BE2C (cell line): Measurements from ENCODE around the gene CCDC63.

Source experiments
- DNase-seq: peaks from one replicate; pipeline ENCODE4 v3.0.0-alpha.2; 2020
- H3K27me3 ChIP-seq: fragments of 250-450 bp; sonication (Bioruptor Pico); 2 replicates; pipeline ENCODE4 v1.5.1; 2020; ENCODE audit warnings: mild to moderate bottlenecking
- H3K36me3 ChIP-seq: fragments of 250-450 bp; sonication (Bioruptor Pico); 2 replicates; pipeline ENCODE4 v1.5.1; 2020; ENCODE audit warnings: mild to moderate bottlenecking
- H3K4me1 ChIP-seq: fragments of 250-450 bp; sonication (Bioruptor Pico); 2 replicates; pipeline ENCODE4 v1.5.1; 2020
- H3K4me3 ChIP-seq: 2 replicates; pipeline ENCODE4 v1.5.1; 2011; ENCODE audit warnings: low read depth, low read length
- H3K9me3 ChIP-seq: fragments of 250-450 bp; sonication (Bioruptor Pico); 2 replicates; pipeline ENCODE4 v1.5.1; 2020
- TF ChIP-seq, protein P1 (sequence below): IDR thresholded peaks from 2 replicates; pipeline ENCODE4 v1.5.1; 2012; ENCODE audit warnings: mild to moderate bottlenecking, low read depth, low read length

Gene CCDC63

DNA sequence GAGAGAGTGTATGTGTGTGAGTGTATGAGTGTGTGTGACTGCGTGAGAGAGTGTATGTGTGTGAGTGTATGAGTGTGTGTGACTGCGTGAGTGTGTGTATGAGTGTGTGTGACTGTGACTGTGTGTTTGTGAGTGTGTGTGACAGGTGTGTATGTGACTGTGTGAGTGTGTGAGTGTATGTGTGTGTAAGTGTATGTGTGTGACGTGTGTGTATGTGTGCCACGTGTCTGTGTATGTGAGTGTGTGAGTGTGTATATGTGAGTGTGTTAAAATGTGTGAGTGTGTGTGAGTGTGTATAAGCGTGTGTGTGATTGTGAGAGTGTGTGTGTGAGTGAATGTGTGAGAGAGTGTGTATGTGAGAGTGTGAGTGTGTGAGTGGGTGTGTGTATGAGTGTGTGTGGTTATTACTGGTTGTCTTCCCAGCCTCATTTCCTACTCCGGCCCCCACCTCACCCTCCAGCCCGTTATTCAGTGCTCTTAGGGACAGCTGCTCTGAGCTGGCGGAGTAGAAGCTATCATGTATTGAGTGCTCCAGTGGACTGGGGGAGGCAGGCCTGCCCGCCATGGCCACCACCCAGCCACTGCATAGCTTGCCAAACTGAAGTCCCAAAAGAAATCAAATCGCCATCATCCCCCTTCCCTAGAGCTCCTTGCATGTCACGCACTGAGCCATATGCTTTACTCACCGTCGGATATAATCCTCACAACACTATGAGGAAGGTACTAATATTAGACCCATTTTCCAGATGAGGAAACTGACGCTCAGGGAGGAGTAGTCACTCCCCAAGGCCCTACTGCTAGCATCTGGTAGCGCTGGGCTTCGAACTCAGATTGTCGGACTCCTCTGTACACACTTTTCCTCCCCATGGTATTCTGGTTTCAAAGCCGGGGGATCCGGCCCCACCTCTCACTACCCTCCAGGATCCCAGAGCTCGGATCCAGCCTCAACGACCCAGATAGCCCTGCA, 83.8 kb downstream of the CCDC63 start:
- Histone ChIP-seq H3K9me3 (no peaks in the 10 kb centered on the region), H3K36me3 (no peaks in the 10 kb centered on the region), H3K4me1 (no peaks in the 10 kb centered on the region), H3K27me3 (no peaks in the 10 kb centered on the region), H3K4me3 (no peak overlapping the region)
- DNase-seq, result no peak
- TF ChIP-seq, protein P1, sequence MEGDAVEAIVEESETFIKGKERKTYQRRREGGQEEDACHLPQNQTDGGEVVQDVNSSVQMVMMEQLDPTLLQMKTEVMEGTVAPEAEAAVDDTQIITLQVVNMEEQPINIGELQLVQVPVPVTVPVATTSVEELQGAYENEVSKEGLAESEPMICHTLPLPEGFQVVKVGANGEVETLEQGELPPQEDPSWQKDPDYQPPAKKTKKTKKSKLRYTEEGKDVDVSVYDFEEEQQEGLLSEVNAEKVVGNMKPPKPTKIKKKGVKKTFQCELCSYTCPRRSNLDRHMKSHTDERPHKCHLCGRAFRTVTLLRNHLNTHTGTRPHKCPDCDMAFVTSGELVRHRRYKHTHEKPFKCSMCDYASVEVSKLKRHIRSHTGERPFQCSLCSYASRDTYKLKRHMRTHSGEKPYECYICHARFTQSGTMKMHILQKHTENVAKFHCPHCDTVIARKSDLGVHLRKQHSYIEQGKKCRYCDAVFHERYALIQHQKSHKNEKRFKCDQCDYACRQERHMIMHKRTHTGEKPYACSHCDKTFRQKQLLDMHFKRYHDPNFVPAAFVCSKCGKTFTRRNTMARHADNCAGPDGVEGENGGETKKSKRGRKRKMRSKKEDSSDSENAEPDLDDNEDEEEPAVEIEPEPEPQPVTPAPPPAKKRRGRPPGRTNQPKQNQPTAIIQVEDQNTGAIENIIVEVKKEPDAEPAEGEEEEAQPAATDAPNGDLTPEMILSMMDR, result no peak

DNA sequence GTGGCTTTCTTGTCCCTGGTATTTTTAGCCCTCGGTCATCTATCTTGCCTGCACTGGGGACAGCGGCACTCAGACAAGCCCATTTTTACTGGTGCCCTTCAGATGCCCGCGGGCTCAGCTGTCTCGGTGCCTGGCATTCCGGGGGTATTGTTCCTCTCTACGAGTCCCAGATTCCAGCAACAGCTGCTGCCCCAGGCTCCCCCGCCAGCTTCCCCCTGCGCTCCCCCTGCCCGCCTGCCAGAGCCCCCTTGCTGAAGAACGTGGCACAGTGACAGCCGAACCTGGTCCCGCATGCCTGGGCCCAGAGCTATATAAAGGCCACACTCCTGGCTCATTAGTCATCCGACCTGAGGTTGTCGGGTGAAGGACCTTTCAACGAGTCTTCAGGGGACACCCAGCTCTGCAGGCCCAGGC, 84.5 kb downstream of the CCDC63 start:
- DNase-seq, result no peak
- Histone ChIP-seq H3K9me3 (no peaks in the 10 kb centered on the region), H3K4me1 (no peaks in the 10 kb centered on the region), H3K4me3 (no peak overlapping the region), H3K36me3 (no peaks in the 10 kb centered on the region), H3K27me3 (no peaks in the 10 kb centered on the region)
- TF ChIP-seq, protein P1, result no peak

DNA sequence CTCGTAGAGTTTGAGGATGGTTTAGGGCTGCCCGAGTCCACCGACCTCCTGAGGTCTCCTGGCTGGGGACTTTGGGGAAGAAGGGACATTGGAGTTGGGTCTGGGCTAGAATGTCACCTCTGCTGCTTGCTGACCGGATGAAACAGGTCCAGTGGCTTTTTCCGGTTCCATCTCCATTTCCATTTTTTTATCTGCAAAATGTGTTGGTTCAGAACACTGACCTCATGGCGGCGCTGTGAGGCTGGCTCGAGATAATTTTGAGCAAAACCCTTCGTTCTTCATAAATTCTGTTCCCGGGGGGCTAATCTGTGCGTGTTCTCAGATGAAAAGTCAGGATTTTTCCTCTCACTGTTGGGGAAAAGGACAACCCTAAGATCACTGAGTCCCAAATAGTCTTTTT, 85.3 kb downstream of the CCDC63 start:
- DNase-seq, result no peak
- no peak overlapping the region for H3K4me3 ChIP-seq
- TF ChIP-seq, protein P1, result peak; percentile 47
- H3K9me3 ChIP-seq, result no peaks in the 10 kb centered on the region
- H3K27me3 ChIP-seq, result no peaks in the 10 kb centered on the region
- no peaks in the 10 kb centered on the region for H3K36me3 ChIP-seq
- H3K4me1 ChIP-seq, result no peaks in the 10 kb centered on the region

DNA sequence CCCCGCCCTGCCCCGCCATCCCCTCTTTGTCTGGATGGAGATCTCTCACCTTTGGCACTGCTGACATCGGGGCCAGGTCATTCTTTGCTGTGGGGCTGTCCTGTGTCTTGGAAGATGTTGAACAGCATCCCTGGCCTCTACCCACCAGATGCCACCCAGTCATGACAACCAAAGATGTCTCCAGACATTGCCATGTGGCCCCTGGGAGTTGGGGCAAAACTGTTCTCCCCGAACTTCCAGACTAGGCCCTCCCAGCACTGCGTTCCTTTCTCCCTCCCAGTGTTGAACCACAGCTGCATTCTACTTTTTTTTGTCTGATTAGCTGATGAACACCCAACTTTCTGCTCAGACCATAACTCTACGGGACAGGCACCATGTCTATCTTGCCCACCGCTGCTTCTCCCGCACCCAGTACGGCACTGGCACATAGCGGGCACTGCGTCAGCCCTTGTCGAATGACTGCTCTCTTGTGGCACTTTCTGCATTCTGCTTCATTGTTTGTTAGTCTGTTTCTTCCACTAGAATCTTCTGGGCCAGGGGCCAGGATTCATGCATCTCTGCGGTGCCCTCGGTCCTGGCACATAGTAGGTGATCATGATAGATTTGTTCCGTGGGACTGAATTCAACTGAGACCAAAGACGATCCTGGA, 86.7 kb downstream of the CCDC63 start:
- no peak for DNase-seq
- H3K36me3 ChIP-seq, result no peaks in the 10 kb centered on the region
- H3K9me3 ChIP-seq, result no peaks in the 10 kb centered on the region
- no peak overlapping the region for H3K4me3 ChIP-seq
- no peaks in the 10 kb centered on the region for H3K27me3 ChIP-seq
- H3K4me1 ChIP-seq, result no peaks in the 10 kb centered on the region
- TF ChIP-seq, protein P1, result no peak

DNA sequence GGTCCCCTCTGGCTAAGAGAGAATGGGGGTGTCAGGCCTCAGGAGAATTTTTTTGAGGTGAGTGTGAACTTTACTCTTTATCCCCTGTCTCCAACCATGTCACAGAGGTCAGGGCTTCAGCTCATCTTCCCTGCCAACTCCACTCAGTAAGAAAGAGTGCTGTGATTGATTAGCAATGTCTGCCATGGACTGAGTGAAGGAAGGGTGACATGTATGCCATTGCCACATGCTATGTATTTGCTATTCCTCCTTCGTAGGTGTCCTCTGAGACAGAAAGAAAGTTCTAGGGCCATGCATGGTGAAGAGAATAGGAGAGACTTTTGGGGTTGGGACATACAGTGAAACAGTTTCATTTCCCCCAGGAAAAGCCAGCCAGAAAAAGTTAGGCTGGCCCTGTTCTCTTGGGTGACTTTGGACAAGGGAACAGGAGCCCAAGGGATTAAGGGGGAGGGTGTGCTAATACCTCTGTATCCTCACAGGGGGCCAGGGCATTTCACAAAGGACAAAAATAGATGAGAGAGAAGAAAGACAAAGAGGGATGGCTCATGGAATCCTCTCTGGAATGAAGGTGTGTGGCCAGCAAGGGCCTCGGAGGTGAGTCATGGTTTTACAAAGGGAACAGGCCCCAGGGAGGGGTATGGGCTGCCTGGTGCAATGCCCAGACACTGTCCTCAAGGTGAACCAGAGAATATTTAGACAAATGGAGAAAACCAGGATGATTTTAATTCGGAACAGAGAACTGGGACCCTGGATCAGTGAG, 87.5 kb downstream of the CCDC63 start:
- Histone ChIP-seq H3K9me3 (no peaks in the 10 kb centered on the region), H3K4me3 (no peak overlapping the region), H3K27me3 (no peaks in the 10 kb centered on the region), H3K36me3 (no peaks in the 10 kb centered on the region), H3K4me1 (no peaks in the 10 kb centered on the region)
- TF ChIP-seq, protein P1, result no peak
- no peak for DNase-seq
